GM12872 (cell line): ENCODE measurements around the gene RRM2.
A peak's percentile ranks its signal among the peaks of the same experiment; 100 is the strongest.

Source experiments
- CTCF ChIP-seq: IDR thresholded peaks from 3 replicates; pipeline ENCODE4 v1.5.1; 2011; ENCODE audit warnings: low read depth, mild to moderate bottlenecking, low read length, moderate library complexity; ENCODE audit not compliant: insufficient read depth

The RRM2 gene

GRCh38 chr2:10084223-10084865 is 38.2 kb upstream of the RRM2 start:
- TF ChIP-seq CTCF = no peak

GRCh38 chr2:10085043-10085667 is 37.4 kb upstream of the RRM2 start:
- TF ChIP-seq CTCF = no peak

- no peak for TF ChIP-seq CTCF
Measured at GRCh38 chr2:10085668-10086059, 36.9 kb upstream of the RRM2 start.

GRCh38 chr2:10086950-10087349 is 35.6 kb upstream of the RRM2 start:
- 0 out of 3 replicates have a peak, but pooled peaks have one; percentile 6 for TF ChIP-seq CTCF

- TF ChIP-seq CTCF = no peak
Measured at GRCh38 chr2:10087360-10087759, 35.2 kb upstream of the RRM2 start.

- no peak for TF ChIP-seq CTCF
Measured at GRCh38 chr2:10089565-10090190, 32.9 kb upstream of the RRM2 start.

- no peak for TF ChIP-seq CTCF
Measured at GRCh38 chr2:10091182-10091888, 31.2 kb upstream of the RRM2 start.
